Measurements from ENCODE around the gene ENO1.

GRCh38 chr1:8813991-8814390 is 64.5 kb downstream of the ENO1 start:
- TF ChIP-seq ZNF274 (IDR thresholded peaks at IDR 0.05; ENCODE audit: low read depth, low read length) = no peak
- no peak for TF ChIP-seq POLR2AphosphoS5 (IDR thresholded peaks at IDR 0.05; ENCODE audit: low read depth, low read length)
- no peak for TF ChIP-seq CTCF (IDR thresholded peaks at IDR 0.05 in 2 of 3, conservative IDR thresholded peaks at IDR 0.05 in 1 of 3; ENCODE audit: borderline replicate concordance in 1 of 3, insufficient read depth in 1 of 3, low read depth in 2 of 3, low read length in 2 of 3)
- TF ChIP-seq EGR1 (IDR thresholded peaks at IDR 0.05; ENCODE audit: low read depth) = no peak
- TF ChIP-seq ZBTB33 (IDR thresholded peaks at IDR 0.05; ENCODE audit: extremely low read depth, insufficient replicate concordance, low read length) = no peak
- TF ChIP-seq SP1 (IDR thresholded peaks at IDR 0.05; ENCODE audit: low read depth) = no peak
- no peak for TF ChIP-seq POLR2A (IDR thresholded peaks at IDR 0.05; ENCODE audit: borderline replicate concordance, extremely low read depth, insufficient read depth, insufficient read length)
- TF ChIP-seq EZH2 (IDR thresholded peaks at IDR 0.05) = no peak
- no peak for TF ChIP-seq SRF (IDR thresholded peaks at IDR 0.05; ENCODE audit: low read depth)
- TF ChIP-seq YY1 (IDR thresholded peaks at IDR 0.05; ENCODE audit: extremely low read depth, insufficient replicate concordance, low read depth, low read length) = no peak
- TF ChIP-seq JUND (IDR thresholded peaks at IDR 0.05) = no peak
- TF ChIP-seq, protein P1, sequence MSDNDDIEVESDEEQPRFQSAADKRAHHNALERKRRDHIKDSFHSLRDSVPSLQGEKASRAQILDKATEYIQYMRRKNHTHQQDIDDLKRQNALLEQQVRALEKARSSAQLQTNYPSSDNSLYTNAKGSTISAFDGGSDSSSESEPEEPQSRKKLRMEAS (IDR thresholded peaks at IDR 0.05) = no peak
- TF ChIP-seq, protein P2, sequence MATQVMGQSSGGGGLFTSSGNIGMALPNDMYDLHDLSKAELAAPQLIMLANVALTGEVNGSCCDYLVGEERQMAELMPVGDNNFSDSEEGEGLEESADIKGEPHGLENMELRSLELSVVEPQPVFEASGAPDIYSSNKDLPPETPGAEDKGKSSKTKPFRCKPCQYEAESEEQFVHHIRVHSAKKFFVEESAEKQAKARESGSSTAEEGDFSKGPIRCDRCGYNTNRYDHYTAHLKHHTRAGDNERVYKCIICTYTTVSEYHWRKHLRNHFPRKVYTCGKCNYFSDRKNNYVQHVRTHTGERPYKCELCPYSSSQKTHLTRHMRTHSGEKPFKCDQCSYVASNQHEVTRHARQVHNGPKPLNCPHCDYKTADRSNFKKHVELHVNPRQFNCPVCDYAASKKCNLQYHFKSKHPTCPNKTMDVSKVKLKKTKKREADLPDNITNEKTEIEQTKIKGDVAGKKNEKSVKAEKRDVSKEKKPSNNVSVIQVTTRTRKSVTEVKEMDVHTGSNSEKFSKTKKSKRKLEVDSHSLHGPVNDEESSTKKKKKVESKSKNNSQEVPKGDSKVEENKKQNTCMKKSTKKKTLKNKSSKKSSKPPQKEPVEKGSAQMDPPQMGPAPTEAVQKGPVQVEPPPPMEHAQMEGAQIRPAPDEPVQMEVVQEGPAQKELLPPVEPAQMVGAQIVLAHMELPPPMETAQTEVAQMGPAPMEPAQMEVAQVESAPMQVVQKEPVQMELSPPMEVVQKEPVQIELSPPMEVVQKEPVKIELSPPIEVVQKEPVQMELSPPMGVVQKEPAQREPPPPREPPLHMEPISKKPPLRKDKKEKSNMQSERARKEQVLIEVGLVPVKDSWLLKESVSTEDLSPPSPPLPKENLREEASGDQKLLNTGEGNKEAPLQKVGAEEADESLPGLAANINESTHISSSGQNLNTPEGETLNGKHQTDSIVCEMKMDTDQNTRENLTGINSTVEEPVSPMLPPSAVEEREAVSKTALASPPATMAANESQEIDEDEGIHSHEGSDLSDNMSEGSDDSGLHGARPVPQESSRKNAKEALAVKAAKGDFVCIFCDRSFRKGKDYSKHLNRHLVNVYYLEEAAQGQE (IDR thresholded peaks at IDR 0.05; ENCODE audit: low read depth) = no peak
- TF ChIP-seq ATF3 (IDR thresholded peaks at IDR 0.05) = no peak

Data from HCT116 (cell line).